Fibroblast of mammary gland (primary cell): ENCODE results near the gene ZNF791.
A peak's percentile ranks its signal among the peaks of the same experiment; 100 is the strongest.

Source experiments
- DNase-seq: peaks from one replicate; pipeline ENCODE4 v3.0.0-alpha.2; 2010; ENCODE audit warnings: low read depth
- H3K4me3 ChIP-seq: 2 replicates; pipeline ENCODE4 v1.5.1; 2011; ENCODE audit warnings: low read depth, mild to moderate bottlenecking, low read length, moderate library complexity; ENCODE audit not compliant: control insufficient read depth
- TF ChIP-seq, protein P1 (sequence below): conservative IDR thresholded peaks from 2 replicates; pipeline ENCODE4 v1.5.1; 2011; ENCODE audit warnings: low read depth, low read length, inconsistent platforms; ENCODE audit not compliant: control insufficient read depth, insufficient read depth

ZNF791 gene

DNA sequence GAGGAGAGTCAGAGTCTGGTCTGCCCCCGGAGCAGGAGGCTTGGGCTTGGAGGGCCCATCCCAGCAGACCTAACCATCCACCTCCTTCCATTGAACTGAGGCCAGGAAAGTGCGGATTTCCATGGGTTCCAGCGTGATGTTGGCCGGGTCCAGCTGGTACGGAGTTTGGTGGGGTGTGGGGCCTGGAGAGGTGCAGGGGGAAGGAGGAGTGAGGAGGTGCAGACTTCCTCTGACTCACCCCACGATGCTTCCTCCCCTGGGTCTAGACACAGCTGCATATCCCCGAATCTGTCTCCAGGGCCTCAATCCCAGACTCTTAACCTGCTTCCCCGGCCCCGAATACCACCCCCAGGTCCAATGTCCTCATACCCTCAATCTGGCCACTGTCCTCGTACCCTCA, 35.8 kb downstream of the ZNF791 start:
- TF ChIP-seq, protein P1, sequence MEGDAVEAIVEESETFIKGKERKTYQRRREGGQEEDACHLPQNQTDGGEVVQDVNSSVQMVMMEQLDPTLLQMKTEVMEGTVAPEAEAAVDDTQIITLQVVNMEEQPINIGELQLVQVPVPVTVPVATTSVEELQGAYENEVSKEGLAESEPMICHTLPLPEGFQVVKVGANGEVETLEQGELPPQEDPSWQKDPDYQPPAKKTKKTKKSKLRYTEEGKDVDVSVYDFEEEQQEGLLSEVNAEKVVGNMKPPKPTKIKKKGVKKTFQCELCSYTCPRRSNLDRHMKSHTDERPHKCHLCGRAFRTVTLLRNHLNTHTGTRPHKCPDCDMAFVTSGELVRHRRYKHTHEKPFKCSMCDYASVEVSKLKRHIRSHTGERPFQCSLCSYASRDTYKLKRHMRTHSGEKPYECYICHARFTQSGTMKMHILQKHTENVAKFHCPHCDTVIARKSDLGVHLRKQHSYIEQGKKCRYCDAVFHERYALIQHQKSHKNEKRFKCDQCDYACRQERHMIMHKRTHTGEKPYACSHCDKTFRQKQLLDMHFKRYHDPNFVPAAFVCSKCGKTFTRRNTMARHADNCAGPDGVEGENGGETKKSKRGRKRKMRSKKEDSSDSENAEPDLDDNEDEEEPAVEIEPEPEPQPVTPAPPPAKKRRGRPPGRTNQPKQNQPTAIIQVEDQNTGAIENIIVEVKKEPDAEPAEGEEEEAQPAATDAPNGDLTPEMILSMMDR = no peak
- H3K4me3 ChIP-seq = no peak overlapping the region

DNA sequence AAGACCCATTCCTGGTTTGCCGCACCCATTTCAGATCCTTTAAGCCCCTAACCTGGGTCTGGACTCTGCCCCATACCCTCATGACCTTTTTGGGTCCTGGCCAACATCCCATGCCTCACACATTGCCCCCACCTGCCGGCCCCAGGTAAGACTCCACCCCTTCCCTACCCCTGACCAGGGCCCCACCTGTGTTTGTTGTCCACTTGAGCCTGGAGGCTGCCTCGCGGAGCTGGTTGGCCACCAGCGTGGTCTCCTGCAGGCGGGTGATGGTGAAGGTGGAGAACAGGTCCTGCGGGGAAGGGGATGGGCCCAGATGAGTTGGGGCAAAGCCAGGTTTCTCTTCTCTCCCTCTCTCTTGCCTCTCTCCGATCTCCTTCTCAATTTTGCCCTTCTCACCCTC, 36.3 kb downstream of the ZNF791 start:
- TF ChIP-seq, protein P1 = no peak
- H3K4me3 ChIP-seq = no peak overlapping the region
- DNase-seq = no peak

More for the DNA sequence above, 35.8 kb downstream of the ZNF791 start:
- no peak for DNase-seq

DNA sequence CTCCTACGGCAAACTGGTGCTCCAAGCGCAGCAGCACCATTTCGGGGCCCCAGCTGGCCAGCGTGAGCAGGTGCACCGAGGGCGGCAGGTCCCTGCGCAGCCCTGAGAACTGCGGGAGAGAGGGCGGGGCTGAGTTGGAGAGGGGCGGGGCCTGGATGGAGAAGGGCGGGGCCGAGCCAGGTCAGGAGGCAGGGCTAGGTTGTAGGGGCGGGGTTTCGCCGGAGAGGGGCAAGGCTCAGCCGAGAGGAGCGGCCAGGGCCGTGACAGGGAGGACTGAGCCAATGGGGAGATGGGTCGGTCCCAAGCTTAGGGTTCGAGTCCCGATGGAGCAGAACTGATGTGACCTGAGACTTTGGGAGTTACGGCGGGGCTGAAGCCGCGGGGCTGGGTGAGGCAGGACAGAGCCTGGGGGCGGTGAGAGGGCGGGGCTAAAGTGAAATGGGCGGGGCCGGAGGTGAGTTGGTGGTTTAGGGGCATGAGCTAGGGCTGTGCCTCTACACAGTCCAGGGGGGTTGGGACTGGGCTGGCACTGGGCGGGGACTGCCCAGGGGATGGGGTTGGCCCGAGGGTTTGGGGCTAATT, 36.9 kb downstream of the ZNF791 start:
- TF ChIP-seq, protein P1 = no peak
- peak overlapping the region; percentile 7 for H3K4me3 ChIP-seq
- no peak for DNase-seq

DNA sequence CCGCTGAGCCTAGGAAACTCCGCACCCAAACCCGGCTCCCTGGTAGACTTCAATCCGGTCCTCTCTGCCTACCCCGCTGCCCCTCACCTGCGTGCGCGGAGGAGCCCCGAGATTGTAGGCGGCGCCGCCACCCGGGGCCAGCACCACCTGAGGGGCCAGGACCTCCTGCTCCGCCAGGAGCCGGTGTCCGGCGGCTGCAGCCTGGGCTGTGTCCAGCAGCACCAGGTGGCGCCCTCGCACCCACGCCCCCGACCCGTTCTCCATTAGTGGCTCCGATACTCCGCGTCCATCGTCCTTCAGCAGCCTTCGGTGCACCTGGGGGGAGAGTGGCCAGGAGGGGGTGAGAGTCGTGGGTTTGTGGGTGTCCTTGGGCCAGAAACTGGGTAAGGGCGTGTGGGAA, 37.4 kb downstream of the ZNF791 start:
- peak overlapping the region; percentile 7 for H3K4me3 ChIP-seq
- DNase-seq = no peak
- TF ChIP-seq, protein P1 = no peak

DNA sequence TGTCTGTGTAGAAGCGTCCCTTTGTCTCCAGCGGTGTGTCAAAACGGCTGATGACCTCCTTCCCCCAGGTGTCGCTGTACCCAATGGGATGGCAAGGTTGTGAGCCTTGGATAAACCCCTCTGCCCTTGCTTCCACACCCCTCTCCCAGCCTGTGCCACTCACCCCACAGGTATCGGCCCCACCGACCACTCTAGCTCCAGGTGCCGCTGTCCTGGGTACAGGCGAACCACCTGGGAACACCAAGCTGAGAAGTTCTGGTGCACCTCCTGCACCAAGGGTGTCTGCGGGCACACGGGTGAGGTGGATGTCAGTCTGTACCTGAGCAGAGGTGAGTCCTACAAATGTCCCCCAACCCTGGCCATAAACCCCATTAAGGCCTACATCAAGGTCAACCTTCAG, 39.2 kb downstream of the ZNF791 start:
- H3K4me3 ChIP-seq = no peak overlapping the region
- TF ChIP-seq, protein P1 = no peak
- DNase-seq = no peak

DNA sequence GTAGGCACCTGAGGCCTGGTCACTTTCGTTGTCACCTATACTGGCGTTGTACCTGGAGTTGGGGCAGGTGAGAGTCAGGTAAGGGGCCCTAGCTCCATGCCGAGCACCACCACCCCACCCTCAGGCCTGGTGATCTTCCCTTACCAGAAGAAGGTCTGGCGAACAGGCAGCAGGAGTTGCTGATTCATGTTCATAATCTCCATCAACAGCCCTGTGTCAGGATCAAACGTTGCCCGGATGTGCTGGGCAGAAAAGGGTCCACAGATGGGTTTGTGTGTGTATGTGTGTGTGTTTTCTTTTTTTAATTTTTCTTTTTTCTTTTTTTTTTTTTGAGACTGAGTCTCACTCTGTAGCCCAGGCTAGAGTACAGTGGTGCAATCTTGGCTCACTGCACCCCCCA, 41.5 kb downstream of the ZNF791 start:
- TF ChIP-seq, protein P1 = no peak
- no peak for DNase-seq

DNA sequence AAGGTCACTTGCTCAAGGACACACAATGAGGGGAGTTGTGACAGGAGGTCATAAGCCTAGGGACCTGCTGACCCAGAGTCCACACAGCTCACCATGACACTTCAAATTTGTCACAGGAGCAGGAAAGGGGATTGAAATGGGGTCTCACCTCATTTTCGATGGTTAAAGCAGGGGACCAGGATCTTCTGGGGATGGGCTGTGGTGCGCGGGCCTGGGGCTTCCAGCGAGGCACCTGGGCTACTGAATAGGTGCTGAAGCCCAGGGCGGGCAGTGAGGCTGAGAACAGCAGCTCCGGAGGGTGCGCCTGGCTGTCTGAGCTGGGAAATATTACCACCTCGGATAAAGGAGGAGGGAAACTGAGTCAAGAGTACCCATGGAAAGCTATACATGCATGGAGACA, 44.8 kb downstream of the ZNF791 start:
- no peak for DNase-seq
- TF ChIP-seq, protein P1 = no peak
- H3K4me3 ChIP-seq = no peak overlapping the region

More for the DNA sequence above, 41.5 kb downstream of the ZNF791 start:
- no peak overlapping the region for H3K4me3 ChIP-seq
